ENCODE data around the gene COASY.

The COASY gene

GRCh38 chr17:42561897-42562387, at the start of gene COASY:
TSS of gene COASY (plus strand) at chr17:42562148. CDS start at chr17:42562623, 475 bp downstream.
- ATAC-seq, result peak; percentile 80
- TF ChIP-seq RARB (CRISPR knock-in tag; IDR thresholded peaks at IDR 0.05) (no peak), OSR1 (CRISPR knock-in tag; IDR thresholded peaks at IDR 0.05) (no peak), ARNTL (CRISPR knock-in tag; IDR thresholded peaks at IDR 0.05; ENCODE audit: borderline replicate concordance, low read depth) (no peak), TOX (CRISPR knock-in tag; IDR thresholded peaks at IDR 0.05; ENCODE audit: borderline replicate concordance) (no peak), ZNF565 (CRISPR knock-in tag; conservative IDR thresholded peaks at IDR 0.05; ENCODE audit: low read depth) (no peak), ZNF70 (CRISPR knock-in tag; IDR thresholded peaks at IDR 0.05) (no peak), ISL1 (CRISPR knock-in tag; IDR thresholded peaks at IDR 0.05) (no peak), CSDC2 (CRISPR knock-in tag; IDR thresholded peaks at IDR 0.05) (no peak), PPARA (CRISPR knock-in tag; IDR thresholded peaks at IDR 0.05; ENCODE audit: borderline replicate concordance) (no peak), ZFP3 (CRISPR knock-in tag; IDR thresholded peaks at IDR 0.05) (no peak), TCF4 (CRISPR knock-in tag; IDR thresholded peaks at IDR 0.05; ENCODE audit: borderline replicate concordance) (no peak), ESRRG (CRISPR knock-in tag; IDR thresholded peaks at IDR 0.05) (no peak), CREB5 (CRISPR knock-in tag; IDR thresholded peaks at IDR 0.05; ENCODE audit: low read depth) (no peak), GLIS3 (CRISPR knock-in tag; IDR thresholded peaks at IDR 0.05) (no peak), ZC3H10 (CRISPR knock-in tag; IDR thresholded peaks at IDR 0.05) (no peak)
- TF ChIP-seq, protein P1, sequence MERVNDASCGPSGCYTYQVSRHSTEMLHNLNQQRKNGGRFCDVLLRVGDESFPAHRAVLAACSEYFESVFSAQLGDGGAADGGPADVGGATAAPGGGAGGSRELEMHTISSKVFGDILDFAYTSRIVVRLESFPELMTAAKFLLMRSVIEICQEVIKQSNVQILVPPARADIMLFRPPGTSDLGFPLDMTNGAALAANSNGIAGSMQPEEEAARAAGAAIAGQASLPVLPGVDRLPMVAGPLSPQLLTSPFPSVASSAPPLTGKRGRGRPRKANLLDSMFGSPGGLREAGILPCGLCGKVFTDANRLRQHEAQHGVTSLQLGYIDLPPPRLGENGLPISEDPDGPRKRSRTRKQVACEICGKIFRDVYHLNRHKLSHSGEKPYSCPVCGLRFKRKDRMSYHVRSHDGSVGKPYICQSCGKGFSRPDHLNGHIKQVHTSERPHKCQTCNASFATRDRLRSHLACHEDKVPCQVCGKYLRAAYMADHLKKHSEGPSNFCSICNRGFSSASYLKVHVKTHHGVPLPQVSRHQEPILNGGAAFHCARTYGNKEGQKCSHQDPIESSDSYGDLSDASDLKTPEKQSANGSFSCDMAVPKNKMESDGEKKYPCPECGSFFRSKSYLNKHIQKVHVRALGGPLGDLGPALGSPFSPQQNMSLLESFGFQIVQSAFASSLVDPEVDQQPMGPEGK (CRISPR knock-in tag; IDR thresholded peaks at IDR 0.05; ENCODE audit: borderline replicate concordance), result no peak
- TF ChIP-seq, protein P2, sequence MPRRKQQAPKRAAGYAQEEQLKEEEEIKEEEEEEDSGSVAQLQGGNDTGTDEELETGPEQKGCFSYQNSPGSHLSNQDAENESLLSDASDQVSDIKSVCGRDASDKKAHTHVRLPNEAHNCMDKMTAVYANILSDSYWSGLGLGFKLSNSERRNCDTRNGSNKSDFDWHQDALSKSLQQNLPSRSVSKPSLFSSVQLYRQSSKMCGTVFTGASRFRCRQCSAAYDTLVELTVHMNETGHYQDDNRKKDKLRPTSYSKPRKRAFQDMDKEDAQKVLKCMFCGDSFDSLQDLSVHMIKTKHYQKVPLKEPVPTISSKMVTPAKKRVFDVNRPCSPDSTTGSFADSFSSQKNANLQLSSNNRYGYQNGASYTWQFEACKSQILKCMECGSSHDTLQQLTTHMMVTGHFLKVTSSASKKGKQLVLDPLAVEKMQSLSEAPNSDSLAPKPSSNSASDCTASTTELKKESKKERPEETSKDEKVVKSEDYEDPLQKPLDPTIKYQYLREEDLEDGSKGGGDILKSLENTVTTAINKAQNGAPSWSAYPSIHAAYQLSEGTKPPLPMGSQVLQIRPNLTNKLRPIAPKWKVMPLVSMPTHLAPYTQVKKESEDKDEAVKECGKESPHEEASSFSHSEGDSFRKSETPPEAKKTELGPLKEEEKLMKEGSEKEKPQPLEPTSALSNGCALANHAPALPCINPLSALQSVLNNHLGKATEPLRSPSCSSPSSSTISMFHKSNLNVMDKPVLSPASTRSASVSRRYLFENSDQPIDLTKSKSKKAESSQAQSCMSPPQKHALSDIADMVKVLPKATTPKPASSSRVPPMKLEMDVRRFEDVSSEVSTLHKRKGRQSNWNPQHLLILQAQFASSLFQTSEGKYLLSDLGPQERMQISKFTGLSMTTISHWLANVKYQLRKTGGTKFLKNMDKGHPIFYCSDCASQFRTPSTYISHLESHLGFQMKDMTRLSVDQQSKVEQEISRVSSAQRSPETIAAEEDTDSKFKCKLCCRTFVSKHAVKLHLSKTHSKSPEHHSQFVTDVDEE (CRISPR knock-in tag; IDR thresholded peaks at IDR 0.05), result no peak
- TF ChIP-seq, protein P3, sequence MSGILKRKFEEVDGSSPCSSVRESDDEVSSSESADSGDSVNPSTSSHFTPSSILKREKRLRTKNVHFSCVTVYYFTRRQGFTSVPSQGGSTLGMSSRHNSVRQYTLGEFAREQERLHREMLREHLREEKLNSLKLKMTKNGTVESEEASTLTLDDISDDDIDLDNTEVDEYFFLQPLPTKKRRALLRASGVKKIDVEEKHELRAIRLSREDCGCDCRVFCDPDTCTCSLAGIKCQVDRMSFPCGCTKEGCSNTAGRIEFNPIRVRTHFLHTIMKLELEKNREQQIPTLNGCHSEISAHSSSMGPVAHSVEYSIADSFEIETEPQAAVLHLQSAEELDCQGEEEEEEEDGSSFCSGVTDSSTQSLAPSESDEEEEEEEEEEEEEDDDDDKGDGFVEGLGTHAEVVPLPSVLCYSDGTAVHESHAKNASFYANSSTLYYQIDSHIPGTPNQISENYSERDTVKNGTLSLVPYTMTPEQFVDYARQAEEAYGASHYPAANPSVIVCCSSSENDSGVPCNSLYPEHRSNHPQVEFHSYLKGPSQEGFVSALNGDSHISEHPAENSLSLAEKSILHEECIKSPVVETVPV (CRISPR knock-in tag; IDR thresholded peaks at IDR 0.05), result no peak
- TF ChIP-seq, protein P4, sequence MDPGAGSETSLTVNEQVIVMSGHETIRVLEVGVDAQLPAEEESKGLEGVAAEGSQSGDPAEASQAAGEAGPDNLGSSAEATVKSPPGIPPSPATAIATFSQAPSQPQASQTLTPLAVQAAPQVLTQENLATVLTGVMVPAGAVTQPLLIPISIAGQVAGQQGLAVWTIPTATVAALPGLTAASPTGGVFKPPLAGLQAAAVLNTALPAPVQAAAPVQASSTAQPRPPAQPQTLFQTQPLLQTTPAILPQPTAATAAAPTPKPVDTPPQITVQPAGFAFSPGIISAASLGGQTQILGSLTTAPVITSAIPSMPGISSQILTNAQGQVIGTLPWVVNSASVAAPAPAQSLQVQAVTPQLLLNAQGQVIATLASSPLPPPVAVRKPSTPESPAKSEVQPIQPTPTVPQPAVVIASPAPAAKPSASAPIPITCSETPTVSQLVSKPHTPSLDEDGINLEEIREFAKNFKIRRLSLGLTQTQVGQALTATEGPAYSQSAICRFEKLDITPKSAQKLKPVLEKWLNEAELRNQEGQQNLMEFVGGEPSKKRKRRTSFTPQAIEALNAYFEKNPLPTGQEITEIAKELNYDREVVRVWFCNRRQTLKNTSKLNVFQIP (CRISPR knock-in tag; IDR thresholded peaks at IDR 0.05; ENCODE audit: borderline replicate concordance, low read depth), result no peak

GRCh38 chr17:42512246-42512645, 49.7 kb upstream of the COASY start:
- ATAC-seq, result no peak
- no peak for TF ChIP-seq ZNF565 (CRISPR knock-in tag; conservative IDR thresholded peaks at IDR 0.05; ENCODE audit: low read depth)
- no peak for TF ChIP-seq GLIS3 (CRISPR knock-in tag; IDR thresholded peaks at IDR 0.05)
- no peak for TF ChIP-seq TCF4 (CRISPR knock-in tag; IDR thresholded peaks at IDR 0.05; ENCODE audit: borderline replicate concordance)
- TF ChIP-seq TOX (CRISPR knock-in tag; IDR thresholded peaks at IDR 0.05; ENCODE audit: borderline replicate concordance), result no peak
- TF ChIP-seq CREB5 (CRISPR knock-in tag; IDR thresholded peaks at IDR 0.05; ENCODE audit: low read depth), result no peak
- no peak for TF ChIP-seq ARNTL (CRISPR knock-in tag; IDR thresholded peaks at IDR 0.05; ENCODE audit: borderline replicate concordance, low read depth)
- TF ChIP-seq, protein P4 (CRISPR knock-in tag; IDR thresholded peaks at IDR 0.05; ENCODE audit: borderline replicate concordance, low read depth), result no peak
- TF ChIP-seq BACH2 (CRISPR knock-in tag; IDR thresholded peaks at IDR 0.05; ENCODE audit: borderline replicate concordance), result no peak
- TF ChIP-seq ZNF70 (CRISPR knock-in tag; IDR thresholded peaks at IDR 0.05), result no peak
- TF ChIP-seq ISL1 (CRISPR knock-in tag; IDR thresholded peaks at IDR 0.05), result no peak
- TF ChIP-seq CSDC2 (CRISPR knock-in tag; IDR thresholded peaks at IDR 0.05), result no peak

All from SK-N-SH treated with all-trans-retinoic acid at 6 μM for 48 hours (cell line).